ENCODE data around the gene KCNIP3. TPM values are rescaled to one million over a fixed set of nuclear protein-coding genes. Genes with fewer than 3 reads are reported as not detected.

Gene KCNIP3
- total and polyA plus RNA-seq, 10 donors = 0.59 to 5.2 (median 3.0) TPM

- intact Hi-C loops (cut with DNase I; ENCODE audit: low total_unique reads) = no loop called here
- Histone ChIP-seq H3K9me3 (peaks cover 0 to 21% (median 18%) of the 10 kb centered on the region in 8 donors), H3K4me3 (no peak overlapping the region), H3K27ac (no peak overlapping the region), H3K36me3 (no peaks in the 10 kb centered on the region), H3K4me1 (no peaks in the 10 kb centered on the region), H3K27me3 (replicated peaks in 1 of 7) (no peaks in the 10 kb centered on the region)
- TF ChIP-seq POLR2A (IDR thresholded peaks at IDR 0.05) = no peak
- no peak for TF ChIP-seq CTCF (IDR thresholded peaks at IDR 0.05 in 8 of 11, conservative IDR thresholded peaks at IDR 0.05 in 3 of 11)
- TF ChIP-seq POLR2AphosphoS5 (IDR thresholded peaks at IDR 0.05) = no peak
- peak; percentile 41 for DNase-seq
- 49 to 64% (median 54%) methylated on average over 6 of the region's 6 CpGs for WGBS, 5 donors
These were observed 35.5 kb upstream of the KCNIP3 start for GRCh38 chr2:95261602-95262001.

GRCh38 chr2:95262896-95263542 lies 34.1 kb upstream of the KCNIP3 start:
- no peak overlapping the region for H3K27ac ChIP-seq
- H3K36me3 ChIP-seq = no peaks in the 10 kb centered on the region
- no peaks in the 10 kb centered on the region for H3K27me3 ChIP-seq (replicated peaks in 1 of 7)
- no peak for DNase-seq
- TF ChIP-seq CTCF (IDR thresholded peaks at IDR 0.05 in 8 of 11, conservative IDR thresholded peaks at IDR 0.05 in 3 of 11) (no peak), POLR2A (IDR thresholded peaks at IDR 0.05) (no peak), POLR2AphosphoS5 (IDR thresholded peaks at IDR 0.05) (no peak)
- H3K4me1 ChIP-seq = no peaks in the 10 kb centered on the region
- no peak overlapping the region for H3K4me3 ChIP-seq
- intact Hi-C loops (cut with DNase I; ENCODE audit: low total_unique reads) = no loop called here
- 63 to 71% (median 68%) methylated on average over 2 of the region's 2 CpGs for WGBS, 5 donors
- H3K9me3 ChIP-seq = peaks cover 0 to 7% (median 4%) of the 10 kb centered on the region in 8 donors

DNA sequence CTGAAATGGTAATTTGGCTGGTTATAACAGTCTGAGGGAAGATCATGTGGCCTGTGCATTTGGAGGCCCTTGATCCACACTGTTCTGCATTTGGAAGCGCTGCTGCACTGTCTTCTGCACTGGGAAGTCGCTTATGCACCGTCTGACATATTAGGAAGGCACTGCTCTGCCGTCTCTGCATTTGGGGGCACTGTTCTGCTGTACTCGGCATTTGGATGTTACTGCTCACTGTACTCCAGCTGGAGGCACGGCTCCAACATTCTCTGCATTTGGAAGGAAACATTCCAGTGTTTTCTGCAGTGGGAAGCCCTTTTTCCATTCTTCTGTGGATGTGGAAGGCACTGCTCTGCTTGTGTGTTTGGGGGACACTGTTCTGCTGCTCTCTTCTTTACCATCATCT lies 32.5 kb upstream of the KCNIP3 start:
- no peak overlapping the region for H3K4me3 ChIP-seq
- no peak overlapping the region for H3K27ac ChIP-seq
- H3K36me3 ChIP-seq = no peaks in the 10 kb centered on the region
- no peaks in the 10 kb centered on the region for H3K4me1 ChIP-seq
- TF ChIP-seq POLR2AphosphoS5 (IDR thresholded peaks at IDR 0.05) (no peak), CTCF (IDR thresholded peaks at IDR 0.05 in 8 of 11, conservative IDR thresholded peaks at IDR 0.05 in 3 of 11) (no peak), POLR2A (IDR thresholded peaks at IDR 0.05) (no peak)
- no peak for DNase-seq
- intact Hi-C loops (cut with DNase I; ENCODE audit: low total_unique reads) = no loop called here
- H3K9me3 ChIP-seq = no peaks in the 10 kb centered on the region
- no peaks in the 10 kb centered on the region for H3K27me3 ChIP-seq (replicated peaks in 1 of 7)
- WGBS, 5 donors = 44 to 65% (median 64%) methylated on average over 6 of the region's 6 CpGs

- no peak for TF ChIP-seq POLR2AphosphoS5 (IDR thresholded peaks at IDR 0.05)
- no peak for TF ChIP-seq CTCF (IDR thresholded peaks at IDR 0.05 in 8 of 11, conservative IDR thresholded peaks at IDR 0.05 in 3 of 11)
- Histone ChIP-seq H3K27me3 (replicated peaks in 1 of 7) (no peaks in the 10 kb centered on the region), H3K27ac (no peak overlapping the region), H3K4me3 (no peak overlapping the region), H3K36me3 (no peaks in the 10 kb centered on the region), H3K4me1 (no peaks in the 10 kb centered on the region), H3K9me3 (no peaks in the 10 kb centered on the region)
- intact Hi-C loops (cut with DNase I; ENCODE audit: low total_unique reads) = no loop called here
- peak; percentile 49 for DNase-seq
- WGBS, 5 donors = 79 to 92% (median 84%) methylated on average over 4 of the region's 4 CpGs
These were observed 32.0 kb upstream of the KCNIP3 start for GRCh38 chr2:95265182-95265581.
